Stomach (tissue), 9 donors: Measurements from ENCODE around the gene C16orf54. TPM values are rescaled to one million over a fixed set of nuclear protein-coding genes. Genes with fewer than 3 reads are reported as not detected.

ENCODE experiments used
- DNase-seq, 2 donors: peaks; one replicate each; pipeline versions ENCODE4 v3.0.0 to v3.0.0-alpha.2; 2013 to 2019
- H3K27ac ChIP-seq, 5 donors: fragments of 200-600 bp in 4 of 5; sonication (generic) in 4 of 5; one replicate each; pipeline ENCODE4 v1.5.1; 2013 to 2019; ENCODE audit warnings: mild to moderate bottlenecking in 1 of 5, moderate library complexity in 1 of 5
- H3K27me3 ChIP-seq, 3 donors: fragments of 200-600 bp; sonication (generic); one replicate each; pipeline ENCODE4 v1.5.1; 2017 to 2019; ENCODE audit warnings: mixed run types in 1 of 3
- H3K36me3 ChIP-seq, 4 donors: fragments of 200-600 bp; sonication (generic); 1 replicate in 3 of 4; 2 replicates in 1 of 4; pipeline ENCODE4 v1.5.1; 2016 to 2019
- H3K4me1 ChIP-seq, 4 donors: fragments of 200-600 bp; sonication (generic); one replicate each; pipeline ENCODE4 v1.5.1; 2016 to 2019
- H3K4me3 ChIP-seq, 4 donors: fragments of 200-600 bp; sonication (generic) in 3 of 4; one replicate each; pipeline ENCODE4 v1.5.1; 2016 to 2019; ENCODE audit warnings: mild to moderate bottlenecking in 1 of 4
- H3K9me3 ChIP-seq, 4 donors: fragments of 200-600 bp; sonication (generic); one replicate each; pipeline ENCODE4 v1.5.1; 2016 to 2019
- CTCF ChIP-seq, 7 experiments: fragments of 450-650 bp in 4 of 7; fragments of 200-600 bp in 3 of 7; sonication (generic) in 3 of 7; IDR thresholded peaks; one replicate each; pipeline ENCODE4 v1.5.1; 2016 to 2019; ENCODE audit warnings: antibody characterized with exemption in 7 of 7, control low read depth in 2 of 7, mild to moderate bottlenecking in 1 of 7
- EP300 ChIP-seq: sonication (generic); formaldehyde crosslinking; IDR thresholded peaks from one replicate; pipeline ENCODE4 v1.6.1; 2017; ENCODE audit warnings: antibody characterized with exemption
- POLR2A ChIP-seq, 4 donors: fragments of 450-650 bp; IDR thresholded peaks; one replicate each; pipeline ENCODE4 v1.6.1; 2016; ENCODE audit warnings: antibody characterized with exemption in 4 of 4, control low read depth in 2 of 4, mild to moderate bottlenecking in 1 of 4, moderate library complexity in 1 of 4
- POLR2AphosphoS5 ChIP-seq, 3 donors: sonication (generic); formaldehyde crosslinking; IDR thresholded peaks; one replicate each; pipeline ENCODE4 v1.6.1; 2016; ENCODE audit warnings: antibody characterized with exemption in 3 of 3
- WGBS, 5 donors: extraction: QIAGEN DNeasy Blood & Tissue Kit in 3 of 5; methylation state at CpG; one replicate each; pipeline versions ENCODE4 v1.1.5 to v1.1.7; 2013 to 2018; 5-methylcytosine and 5-hydroxymethylcytosine counted together
- intact Hi-C: fragments of 100-400 bp; cut with DNase I; formaldehyde crosslinking; loops from one replicate; pipeline ENCODE4 v1.15.1; 2023; ENCODE audit warnings: low total_unique reads
- polyA plus RNA-seq, 3 donors: library from polyadenylated mRNA; stranded (reverse); fragments of 200-250 nt; gene quantifications; one replicate each; pipeline ENCODE4 v1.2.3, GENCODE V29; 2013
- total RNA-seq, 5 donors: library from RNA; depleted of rRNA; stranded (reverse); fragments of >200 nt; gene quantifications; one replicate each; pipeline versions ENCODE4 v1.1.0 to v1.2.3, GENCODE V29; 2014 to 2016
- donor health status: healthy with polysubstance abuse.
- donor health status: Bipolar disorder and iron deficiency.
- donor health status: healthy.

C16orf54 gene
- total and polyA plus RNA-seq, 8 donors = 0.37 to 3.5 (median 0.96) TPM; not detected in 2

- no peaks in the 10 kb centered on the region for H3K36me3 ChIP-seq
- DNase-seq = no peak
- TF ChIP-seq POLR2A (IDR thresholded peaks at IDR 0.05) (no peak), EP300 (no peak)
- H3K9me3 ChIP-seq = no peaks in the 10 kb centered on the region
- H3K27ac ChIP-seq = no peak overlapping the region
- 74 to 76% (median 75%) methylated on average over 7 of the region's 7 CpGs for WGBS, 5 donors
- intact Hi-C loops = no loop called here
- no peaks in the 10 kb centered on the region for H3K27me3 ChIP-seq
- peaks cover 0 to 3% (median under 1%) of the 10 kb centered on the region in 4 donors for H3K4me1 ChIP-seq
- no peak overlapping the region for H3K4me3 ChIP-seq
Measured at GRCh38 chr16:29770250-29770929, 24.6 kb upstream of the C16orf54 start.

GRCh38 chr16:29769507-29769906 lies 23.7 kb upstream of the C16orf54 start:
- 81 to 90% (median 86%) methylated on average over 2 of the region's 2 CpGs for WGBS, 5 donors
- DNase-seq = no peak
- no peak for TF ChIP-seq CTCF (IDR thresholded peaks at IDR 0.05)
- no peak for TF ChIP-seq POLR2AphosphoS5 (IDR thresholded peaks at IDR 0.05)
- TF ChIP-seq EP300 = no peak
- TF ChIP-seq POLR2A (IDR thresholded peaks at IDR 0.05) = no peak
- no peaks in the 10 kb centered on the region for H3K36me3 ChIP-seq
- intact Hi-C loops = no loop called here
- H3K4me3 ChIP-seq = no peak overlapping the region
- no peaks in the 10 kb centered on the region for H3K9me3 ChIP-seq
- H3K27ac ChIP-seq = no peak overlapping the region
- peaks cover 0 to under 1% (median 0%) of the 10 kb centered on the region in 3 donors for H3K27me3 ChIP-seq
- peaks cover 0 to 12% (median 3%) of the 10 kb centered on the region in 4 donors for H3K4me1 ChIP-seq

GRCh38 chr16:29767062-29767461 lies 21.3 kb upstream of the C16orf54 start:
- 89 to 94% (median 93%) methylated on average over 3 of the region's 3 CpGs for WGBS, 5 donors
- H3K4me1 ChIP-seq = peaks cover 0 to 12% (median 3%) of the 10 kb centered on the region in 4 donors
- no peaks in the 10 kb centered on the region for H3K9me3 ChIP-seq
- no peak for TF ChIP-seq EP300
- TF ChIP-seq POLR2A (IDR thresholded peaks at IDR 0.05) = no peak
- TF ChIP-seq CTCF (IDR thresholded peaks at IDR 0.05) = no peak
- no peak for TF ChIP-seq POLR2AphosphoS5 (IDR thresholded peaks at IDR 0.05)
- H3K36me3 ChIP-seq = no peaks in the 10 kb centered on the region
- H3K27me3 ChIP-seq = peaks cover 0 to 6% (median 0%) of the 10 kb centered on the region in 3 donors
- intact Hi-C loops = no loop called here
- H3K27ac ChIP-seq = no peak overlapping the region
- DNase-seq = no peak
- no peak overlapping the region for H3K4me3 ChIP-seq

GRCh38 chr16:29766571-29766970 lies 20.8 kb upstream of the C16orf54 start:
- H3K9me3 ChIP-seq = no peaks in the 10 kb centered on the region
- no peak for DNase-seq
- H3K27me3 ChIP-seq = peaks cover 0 to 6% (median 0%) of the 10 kb centered on the region in 3 donors
- no peaks in the 10 kb centered on the region for H3K36me3 ChIP-seq
- no peak for TF ChIP-seq EP300
- TF ChIP-seq POLR2A (IDR thresholded peaks at IDR 0.05) = no peak
- TF ChIP-seq CTCF (IDR thresholded peaks at IDR 0.05) = no peak
- no peak for TF ChIP-seq POLR2AphosphoS5 (IDR thresholded peaks at IDR 0.05)
- H3K4me3 ChIP-seq = no peak overlapping the region
- 79 to 94% (median 87%) methylated on average over 3 of the region's 3 CpGs for WGBS, 5 donors
- H3K4me1 ChIP-seq = peaks cover 0 to 12% (median 3%) of the 10 kb centered on the region in 4 donors
- intact Hi-C loops = no loop called here
- no peak overlapping the region for H3K27ac ChIP-seq
